ENCODE results near the gene DYNLT1. TPM values are rescaled to one million over a fixed set of nuclear protein-coding genes. Genes with fewer than 3 reads are reported as not detected.

DYNLT1 gene
- total RNA-seq, 1 experiment from 2014 or later, result 50.5 TPM

- DNase-seq (no peak), ATAC-seq (no peak)
- H3K36me3 ChIP-seq (ENCODE audit: low read depth, low read length), result peaks cover 24% of the 10 kb centered on the region
- H3K4me3 ChIP-seq (ENCODE audit: low read length), result no peak overlapping the region
- no peaks in the 10 kb centered on the region for H3F3A ChIP-seq (ENCODE audit: low read length, unreplicated experiment)
- no peaks in the 10 kb centered on the region for H4K20me1 ChIP-seq (ENCODE audit: low read length)
- no peak overlapping the region for H3K4me2 ChIP-seq (ENCODE audit: low read length)
- no peaks in the 10 kb centered on the region for H3K27me3 ChIP-seq (ENCODE audit: low read length)
- H3K9me3 ChIP-seq (ENCODE audit: low read length), result no peaks in the 10 kb centered on the region
- no peaks in the 10 kb centered on the region for H3K9me2 ChIP-seq (replicated peaks; ENCODE audit: low read length)
- H3K79me2 ChIP-seq (ENCODE audit: low read length), result no peaks in the 10 kb centered on the region
- H2AFZ ChIP-seq (ENCODE audit: low read length), result no peak overlapping the region
- no TSS peak for BruUV-seq (replicated peaks)
- intact Hi-C loops (cut with micrococcal nuclease), result no loop called here
- ChIA-PET POLR2A (ENCODE audit: unreplicated experiment) (no interaction called here), CTCF (no interaction called here)
- H3K4me1 ChIP-seq (ENCODE audit: insufficient read depth, low read length), result no peaks in the 10 kb centered on the region
- H3K9ac ChIP-seq (ENCODE audit: low read length), result no peak overlapping the region
- H3K27ac ChIP-seq (ENCODE audit: low read length), result no peak overlapping the region
- TF ChIP-seq CTCF (conservative IDR thresholded peaks at IDR 0.05; ENCODE audit: low read depth, low read length) (no peak), EZH2phosphoT487 (IDR thresholded peaks at IDR 0.05; ENCODE audit: borderline replicate concordance, low read length) (no peak), EZH2 (IDR thresholded peaks at IDR 0.05; ENCODE audit: low read length, unreplicated experiment) (no peak)
Observed at GRCh38 chr6:158589366-158589765, 55.2 kb downstream of the DYNLT1 start.

DNA sequence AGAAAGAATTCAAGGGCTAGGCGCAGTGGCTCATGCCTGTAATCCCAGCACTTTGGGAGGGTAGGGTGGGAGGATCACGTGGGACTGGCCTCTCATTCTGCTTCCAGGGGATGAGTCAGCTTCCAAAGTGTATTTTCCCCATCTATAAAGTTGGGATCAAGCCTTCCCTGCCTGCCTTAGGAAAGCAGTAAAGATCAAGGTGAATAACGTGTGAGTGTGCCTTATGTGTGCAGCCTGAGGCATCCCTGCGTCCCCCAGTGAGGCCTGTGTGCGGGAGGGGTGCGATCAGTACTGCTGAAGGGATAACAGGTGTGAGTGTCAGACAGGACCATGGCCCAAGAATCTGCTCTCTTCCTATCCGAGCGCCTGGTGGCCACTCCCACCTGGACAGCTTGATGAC lies 57.9 kb downstream of the DYNLT1 start:
- ATAC-seq (no peak), DNase-seq (no peak)
- H3K4me3 ChIP-seq (ENCODE audit: low read length), result no peak overlapping the region
- no peak overlapping the region for H3K27ac ChIP-seq (ENCODE audit: low read length)
- ChIA-PET CTCF (no interaction called here), POLR2A (ENCODE audit: unreplicated experiment) (no interaction called here)
- BruUV-seq (replicated peaks), result no TSS peak
- no peak for TF ChIP-seq EZH2phosphoT487 (IDR thresholded peaks at IDR 0.05; ENCODE audit: borderline replicate concordance, low read length)
- no peak for TF ChIP-seq CTCF (conservative IDR thresholded peaks at IDR 0.05; ENCODE audit: low read depth, low read length)
- no peak for TF ChIP-seq EZH2 (IDR thresholded peaks at IDR 0.05; ENCODE audit: low read length, unreplicated experiment)
- no peaks in the 10 kb centered on the region for H3K9me3 ChIP-seq (ENCODE audit: low read length)
- H2AFZ ChIP-seq (ENCODE audit: low read length), result no peak overlapping the region
- no peaks in the 10 kb centered on the region for H4K20me1 ChIP-seq (ENCODE audit: low read length)
- intact Hi-C loops (cut with micrococcal nuclease), result no loop called here
- H3K9me2 ChIP-seq (replicated peaks; ENCODE audit: low read length), result no peaks in the 10 kb centered on the region
- H3K4me1 ChIP-seq (ENCODE audit: insufficient read depth, low read length), result no peaks in the 10 kb centered on the region
- no peaks in the 10 kb centered on the region for H3K27me3 ChIP-seq (ENCODE audit: low read length)
- H3K79me2 ChIP-seq (ENCODE audit: low read length), result no peaks in the 10 kb centered on the region
- no peak overlapping the region for H3K4me2 ChIP-seq (ENCODE audit: low read length)
- H3F3A ChIP-seq (ENCODE audit: low read length, unreplicated experiment), result no peaks in the 10 kb centered on the region
- peaks cover 30% of the 10 kb centered on the region for H3K36me3 ChIP-seq (ENCODE audit: low read depth, low read length)
- H3K9ac ChIP-seq (ENCODE audit: low read length), result no peak overlapping the region

Small RNA genes lying within 50 kb of the gene (microRNA-seq; reads per million reads assigned to microRNA genes)
- not detected for gene MIR7161 (ENCODE audit: unreplicated experiment)

Other genes with a start within 250 kb of the DYNLT1 start
- 10.4 and 13.7 TPM in 2 replicates for gene TMEM181, start 84.7 kb downstream of the DYNLT1 start, total RNA-seq (2014; rRNA removed)
- 1.7 and 1.8 TPM in 2 replicates for gene SYTL3, start 5.3 kb upstream of the DYNLT1 start, total RNA-seq (2014; rRNA removed)
- gene EZR, start 174.6 kb upstream of the DYNLT1 start, total RNA-seq (2014; rRNA removed), result 182 and 200 TPM in 2 replicates

All from PC-3 (cell line).